GM18520 (cell line): ENCODE data around the gene POLR3B.
"Not testable (repeated sequence)": the region's sequence is repeated elsewhere in the genome, so short reads cannot be mapped to it uniquely, and the experiment has no call there.

ENCODE experiments used
- ATAC-seq: cut with Tn5 transposase; IDR thresholded peaks from one replicate; pipeline ENCODE4 v1.9.1; 2021; ENCODE audit not compliant: unreplicated experiment

The POLR3B gene

DNA sequence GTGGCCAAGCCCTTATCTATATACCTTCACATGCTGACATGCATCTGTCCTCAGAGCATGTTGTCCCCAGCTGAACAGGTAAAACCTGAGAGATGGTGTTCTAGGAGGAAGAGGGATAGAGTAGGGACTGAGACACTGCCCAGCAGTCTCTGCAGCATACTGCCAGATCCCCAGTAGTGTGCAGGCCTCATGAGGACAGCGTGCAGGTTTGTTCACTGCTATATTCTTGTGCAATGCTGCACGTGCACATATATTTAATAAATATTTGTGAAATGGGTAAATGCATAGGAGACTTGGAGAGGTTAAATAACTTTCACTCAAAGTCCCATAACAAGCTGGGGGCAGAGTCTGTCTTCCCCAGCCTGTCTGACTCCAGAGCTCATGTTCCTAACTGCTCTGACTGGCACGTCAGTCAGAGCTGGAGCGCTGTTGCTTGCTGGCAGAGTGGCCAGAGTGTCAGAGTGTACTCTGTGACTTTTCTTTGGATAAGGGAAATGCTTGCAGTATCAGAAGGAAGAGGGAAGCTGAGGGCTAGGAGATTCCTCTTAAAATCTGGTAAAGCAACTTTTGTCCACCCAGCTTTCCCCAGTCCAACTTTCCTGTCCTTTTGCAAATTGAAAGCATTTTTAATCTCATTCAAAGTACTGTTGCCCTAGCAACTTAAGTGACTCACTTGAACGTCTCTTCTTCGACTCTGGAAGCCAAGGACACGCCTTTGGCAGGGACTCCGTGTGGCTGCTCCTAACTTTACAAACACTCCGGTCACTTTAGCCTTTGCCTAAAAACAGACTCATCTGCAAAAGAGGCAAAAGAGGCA is 14.9 kb upstream of the POLR3B start:
- ATAC-seq, result no peak

DNA sequence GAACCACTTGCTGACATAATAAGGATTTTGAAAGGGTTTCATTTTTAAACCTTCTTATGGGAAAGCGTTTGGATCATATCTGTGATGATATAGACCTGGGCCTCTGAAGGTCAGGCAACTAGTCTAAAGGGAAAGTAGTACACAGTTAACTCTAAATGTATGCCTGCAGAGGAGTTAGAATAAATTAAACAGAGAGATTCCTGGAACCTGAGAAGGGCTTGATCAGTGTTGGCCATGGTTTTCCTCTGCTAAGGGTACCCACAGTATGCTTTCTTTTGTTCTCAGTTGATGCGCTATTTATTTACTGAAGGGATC is 14.4 kb upstream of the POLR3B start:
- no peak for ATAC-seq

- ATAC-seq, result no peak
Measured at GRCh38 chr12:106344131-106344530, 13.4 kb upstream of the POLR3B start.

GRCh38 chr12:106345746-106346145 is 11.8 kb upstream of the POLR3B start:
- ATAC-seq, result no peak

GRCh38 chr12:106348411-106348810 is 9.1 kb upstream of the POLR3B start:
- no peak for ATAC-seq

- ATAC-seq, result no peak
Measured at GRCh38 chr12:106353175-106353574, 4.4 kb upstream of the POLR3B start.

GRCh38 chr12:106358396-106359241 is 1.1 kb downstream of the POLR3B start:
- no peak for ATAC-seq

DNA sequence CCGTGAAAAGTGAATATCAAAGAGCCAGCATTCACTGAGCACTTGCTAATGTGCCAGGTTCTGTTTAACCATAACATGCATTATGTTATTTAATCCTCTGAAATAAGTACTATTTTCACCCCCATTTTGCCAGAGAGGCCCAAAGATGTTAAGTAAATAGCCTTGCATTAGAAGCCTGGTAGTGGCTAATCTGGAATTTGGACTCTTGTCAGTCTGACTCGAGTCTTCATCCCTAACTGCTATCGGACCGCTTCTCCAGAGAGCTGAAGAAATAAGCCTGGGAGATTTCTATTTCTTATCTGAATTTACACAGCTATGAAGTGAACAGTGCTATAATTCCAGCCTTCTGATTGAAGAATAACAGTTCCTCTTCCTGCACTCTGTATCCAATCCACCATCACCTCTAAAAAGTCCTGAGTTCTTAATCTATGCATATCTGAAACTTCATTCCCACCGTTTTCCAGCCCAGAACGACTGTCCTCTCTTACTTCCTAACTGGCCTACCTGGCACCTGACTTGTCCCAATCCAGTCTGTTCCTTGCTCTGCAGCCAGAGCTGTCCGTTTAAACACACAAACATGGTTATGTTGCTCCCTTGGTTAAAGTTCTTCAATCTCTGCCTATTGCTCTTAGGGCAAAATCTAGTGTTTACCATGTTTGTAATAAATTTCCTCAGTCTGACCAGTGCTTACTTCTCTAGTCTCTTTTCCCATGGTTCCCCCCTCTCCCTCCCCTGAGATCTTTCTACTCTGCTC is 2.3 kb downstream of the POLR3B start:
- ATAC-seq, result no peak

GRCh38 chr12:106360400-106360994 is 2.9 kb downstream of the POLR3B start:
- ATAC-seq, result no peak

DNA sequence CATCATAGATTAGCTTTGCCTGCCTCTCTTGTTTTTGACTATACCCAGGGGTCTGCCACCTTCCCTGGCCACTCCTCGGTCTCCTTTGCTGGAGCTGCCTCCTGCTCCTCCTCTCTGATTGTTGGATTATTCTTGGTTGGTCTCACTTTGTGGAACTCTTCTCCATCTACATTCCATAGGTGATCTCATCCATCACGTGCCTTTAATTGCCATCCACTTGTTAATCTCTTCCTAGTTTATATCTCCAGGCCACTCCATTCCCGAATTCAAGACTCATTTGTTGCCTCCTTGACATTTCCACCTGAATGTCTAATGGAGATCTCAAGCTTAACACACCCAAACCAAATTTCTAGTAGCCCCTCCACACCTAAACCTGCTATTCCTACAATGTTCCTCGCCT is 5.4 kb downstream of the POLR3B start:
- no peak for ATAC-seq

DNA sequence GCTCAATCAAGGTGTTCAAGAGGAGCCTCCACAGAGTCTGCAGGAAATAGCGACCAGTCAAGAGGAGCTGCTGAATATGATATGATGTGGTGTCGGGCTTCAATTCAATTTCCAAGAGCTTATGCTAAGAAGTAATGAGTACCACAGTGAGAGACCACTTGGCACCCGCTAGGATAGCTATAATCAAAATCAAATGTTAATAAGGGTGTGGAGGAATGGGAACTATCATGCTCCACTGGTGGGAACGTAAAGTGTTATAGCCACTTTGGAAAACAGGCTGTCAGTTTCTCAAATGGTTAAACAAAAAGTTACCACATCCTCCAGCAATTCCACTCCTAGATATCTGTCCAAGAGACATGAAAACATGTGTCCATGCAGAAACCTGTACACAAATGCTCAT is 6.7 kb downstream of the POLR3B start:
- no peak for ATAC-seq

DNA sequence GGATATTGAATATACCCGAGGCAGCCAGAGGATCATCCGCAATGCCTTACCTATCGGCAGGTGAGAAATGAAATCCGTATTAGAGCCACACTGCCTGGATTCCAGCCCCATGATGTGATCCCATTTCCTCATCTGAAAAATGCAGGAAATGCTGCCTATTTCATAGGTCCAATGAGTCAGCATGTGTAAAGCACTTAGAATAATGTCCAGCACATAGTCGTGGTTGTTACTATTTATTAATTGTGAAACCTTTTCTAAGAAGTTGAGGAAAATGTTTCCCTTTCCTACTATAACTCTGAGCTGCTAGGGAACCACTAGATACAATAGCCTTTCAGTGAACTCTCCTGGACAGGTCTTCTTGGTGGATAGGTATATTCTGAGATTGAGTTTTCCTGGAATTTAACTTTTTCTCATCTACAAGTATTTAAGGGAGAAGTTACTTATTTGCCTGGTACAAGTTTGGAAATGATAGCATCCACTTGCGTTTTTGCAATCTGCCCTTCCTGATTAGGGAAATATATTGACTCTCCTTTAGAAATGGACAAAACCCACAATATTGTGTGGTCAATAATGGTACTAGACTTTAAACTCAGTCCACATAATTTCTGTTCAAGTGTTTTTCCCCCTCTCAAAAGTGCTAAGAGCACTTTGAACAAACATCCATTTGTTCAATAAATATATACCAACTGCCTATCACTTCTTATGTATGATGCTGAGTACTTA is 12.2 kb downstream of the POLR3B start:
- ATAC-seq, result no peak

- no peak for ATAC-seq
Measured at GRCh38 chr12:106378788-106379187, 21.2 kb downstream of the POLR3B start.

DNA sequence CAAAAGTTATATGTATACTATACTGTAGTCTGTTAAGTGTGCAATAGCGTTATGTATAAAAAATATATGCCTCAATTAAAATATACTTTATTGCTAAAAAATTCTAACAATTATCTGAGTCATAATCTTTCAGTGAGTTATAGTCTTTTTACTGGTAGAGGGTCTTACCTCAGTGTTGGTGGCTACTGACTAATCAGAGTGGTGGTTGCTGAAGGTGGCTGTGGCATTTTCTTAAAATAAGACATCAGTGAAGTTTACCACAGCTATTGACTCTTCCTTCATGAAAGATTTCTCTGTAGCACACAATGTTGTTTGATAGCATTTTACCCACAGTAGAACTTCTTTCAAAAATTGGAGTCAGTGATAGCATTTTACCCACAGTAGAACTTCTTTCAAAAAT is 23.4 kb downstream of the POLR3B start:
- ATAC-seq, result no peak

- ATAC-seq, result not testable (repeated sequence)
Measured at GRCh38 chr12:106381866-106382265, 24.3 kb downstream of the POLR3B start.

DNA sequence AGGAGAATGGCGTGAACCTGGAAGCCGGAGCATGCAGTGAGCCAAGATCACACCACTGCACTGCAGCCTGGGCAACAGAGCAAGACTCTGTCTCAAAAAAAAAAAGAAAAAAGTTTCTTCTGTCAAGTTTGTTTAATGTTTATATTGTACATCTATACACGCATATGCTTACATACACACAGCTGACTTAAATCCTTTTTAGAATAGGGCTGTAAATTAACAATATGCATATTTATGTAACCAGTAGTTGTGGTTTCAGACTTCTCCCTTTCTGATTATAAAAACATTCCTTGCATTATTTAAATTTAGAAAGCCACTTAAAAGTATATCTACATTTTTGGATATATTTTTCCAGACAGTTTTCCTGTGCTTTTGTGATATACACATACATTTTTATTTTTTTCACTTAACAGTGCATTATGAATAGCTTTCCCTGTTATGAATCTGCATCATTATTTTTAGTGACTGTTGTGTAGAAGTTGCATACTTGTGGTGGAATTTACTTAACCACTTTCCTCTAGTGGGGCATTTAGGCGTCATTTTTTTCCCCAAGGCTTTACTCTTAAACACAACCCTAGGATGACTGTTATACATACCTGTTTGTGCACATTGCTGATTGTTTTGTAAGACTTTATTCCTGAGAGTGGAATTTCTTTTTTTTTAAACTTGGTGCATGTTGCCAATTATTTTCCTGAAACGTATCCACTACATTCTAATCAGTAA is 29.4 kb downstream of the POLR3B start:
- no peak for ATAC-seq

GRCh38 chr12:106387848-106388377 is 30.4 kb downstream of the POLR3B start:
- ATAC-seq, result no peak

GRCh38 chr12:106389151-106389550 is 31.6 kb downstream of the POLR3B start:
- no peak for ATAC-seq

GRCh38 chr12:106392759-106393158 is 35.2 kb downstream of the POLR3B start:
- no peak for ATAC-seq

- no peak for ATAC-seq
Measured at GRCh38 chr12:106409878-106410277, 52.3 kb downstream of the POLR3B start.
